HTERT RPE-1 (cell line): ENCODE data around the gene NOTUM.
"Not testable (repeated sequence)": the region's sequence is repeated elsewhere in the genome, so short reads cannot be mapped to it uniquely, and the experiment has no call there.

ENCODE experiments used
- in situ Hi-C: fragments of 300-500 bp; cut with MboI; formaldehyde crosslinking; loops from 4 replicates; pipeline ENCODE4 v1.14.3; 2020; ENCODE audit warnings: low sequenced_read_pairs

NOTUM gene

GRCh38 chr17:81958633-81959342, 2.2 kb downstream of the NOTUM start:
- in situ Hi-C loops, result no loop called here

- in situ Hi-C loops, result no loop called here
These were observed 3.1 kb downstream of the NOTUM start for GRCh38 chr17:81957691-81958432.

GRCh38 chr17:81956607-81957589, 4.1 kb downstream of the NOTUM start:
- in situ Hi-C loops, result no loop called here

- in situ Hi-C loops, result no loop called here
These were observed 5.0 kb downstream of the NOTUM start for GRCh38 chr17:81955756-81956544.

- in situ Hi-C loops, result no loop called here
These were observed 5.8 kb downstream of the NOTUM start for GRCh38 chr17:81955058-81955681.

GRCh38 chr17:81954131-81955057, 6.6 kb downstream of the NOTUM start:
- in situ Hi-C loops, result no loop called here

- in situ Hi-C loops, result not testable (repeated sequence)
These were observed 7.5 kb downstream of the NOTUM start for GRCh38 chr17:81953443-81953842.

- in situ Hi-C loops, result no loop called here
These were observed 8.2 kb downstream of the NOTUM start for GRCh38 chr17:81952792-81953228.

- in situ Hi-C loops, result no loop called here
These were observed 9.0 kb downstream of the NOTUM start for GRCh38 chr17:81951785-81952684.

- in situ Hi-C loops, result no loop called here
These were observed 10.5 kb downstream of the NOTUM start for GRCh38 chr17:81950501-81950900.

GRCh38 chr17:81948635-81949378, 12.2 kb downstream of the NOTUM start:
- in situ Hi-C loops, result no loop called here

- in situ Hi-C loops, result no loop called here
These were observed 13.8 kb downstream of the NOTUM start, which contains the start of gene MYADML2 for GRCh38 chr17:81947189-81947588. Gene MYADML2 (minus strand): TSS chr17:81947233. CDS start chr17:81941741, 5,492 bp downstream.

- in situ Hi-C loops, result no loop called here
These were observed 16.1 kb downstream of the NOTUM start for GRCh38 chr17:81944858-81945257.

- in situ Hi-C loops, result no loop called here
These were observed 18.8 kb downstream of the NOTUM start for GRCh38 chr17:81942167-81942553.

GRCh38 chr17:81941484-81942166, 19.4 kb downstream of the NOTUM start:
- in situ Hi-C loops, result no loop called here
